Small intestine (tissue), 7 donors: Measurements from ENCODE around the gene WDR45B. TPM values are rescaled to one million over a fixed set of nuclear protein-coding genes. Genes with fewer than 3 reads are reported as not detected.

ENCODE experiments used
- DNase-seq, 2 donors: peaks; one replicate each; pipeline versions ENCODE4 v3.0.0 to v3.0.0-alpha.2; 2013
- FAIRE-seq: peaks from 2 replicates; lab custom pipeline; 2012; peaks lifted over from hg19 to GRCh38; lab: Jason Lieb, UNC
- H3K27ac ChIP-seq, 3 donors: one replicate each; pipeline ENCODE4 v1.5.1; 2013; ENCODE audit warnings: low read length in 2 of 3, mild to moderate bottlenecking in 2 of 3, control low read depth in 1 of 3, inconsistent platforms in 1 of 3, low read depth in 1 of 3, moderate library complexity in 1 of 3
- H3K27me3 ChIP-seq, 3 donors: one replicate each; pipeline ENCODE4 v1.6.1; 2013; ENCODE audit warnings: low read length in 3 of 3, inconsistent platforms in 1 of 3; ENCODE audit not compliant: control insufficient read depth in 3 of 3, insufficient read depth in 3 of 3
- H3K36me3 ChIP-seq, 3 donors: one replicate each; pipeline ENCODE4 v1.6.1; 2013; ENCODE audit warnings: low read length in 3 of 3, inconsistent platforms in 1 of 3, low read depth in 1 of 3, mild to moderate bottlenecking in 1 of 3, moderate library complexity in 1 of 3; ENCODE audit not compliant: control insufficient read depth in 3 of 3, insufficient read depth in 2 of 3
- H3K4me1 ChIP-seq, 3 donors: one replicate each; pipeline ENCODE4 v1.6.1; 2013; ENCODE audit warnings: low read length in 2 of 3, inconsistent platforms in 1 of 3, low read depth in 1 of 3, mild to moderate bottlenecking in 1 of 3, moderate library complexity in 1 of 3; ENCODE audit not compliant: control insufficient read depth in 3 of 3, insufficient read depth in 2 of 3
- H3K4me3 ChIP-seq, 3 donors: one replicate each; pipeline ENCODE4 v1.5.1; 2013; ENCODE audit warnings: low read length in 3 of 3, control low read depth in 1 of 3, inconsistent platforms in 1 of 3, low read depth in 1 of 3, mild to moderate bottlenecking in 1 of 3, moderate library complexity in 1 of 3
- H3K9me3 ChIP-seq, 2 donors: one replicate each; pipeline ENCODE4 v1.6.1; 2013; ENCODE audit warnings: low read depth in 1 of 2, low read length in 1 of 2; ENCODE audit not compliant: control insufficient read depth in 2 of 2, insufficient read depth in 1 of 2
- WGBS, 3 donors: extraction: QIAGEN DNeasy Blood & Tissue Kit; methylation state at CpG; one replicate each; pipeline ENCODE4 v1.1.7; 2013; 5-methylcytosine and 5-hydroxymethylcytosine counted together
- polyA plus RNA-seq, 4 donors: library from polyadenylated mRNA; stranded (reverse) in 3 of 4; unstranded in 1 of 4; fragments of 200-250 nt in 3 of 4; fragments of 120-200 nt in 1 of 4; gene quantifications; one replicate each; pipeline versions ENCODE4 v1.2.1 to v1.2.3, GENCODE V29; 2013
- donor health status: healthy with polysubstance abuse.
- donor health status: control.
- donor health status: control.
- donor health status: Bipolar disorder and iron deficiency.
- donor health status: healthy.

The WDR45B gene
- polyA plus RNA-seq, 4 donors = 60.4 to 69.7 (median 66.3) TPM

- 85 to 94% (median 90%) methylated on average over 15 of the region's 15 CpGs for WGBS, 3 donors
- no peak for FAIRE-seq
These were observed 24.5 kb downstream of the WDR45B start for GRCh38 chr17:82623707-82624106.

GRCh38 chr17:82619641-82620040 lies 28.6 kb downstream of the WDR45B start:
- no peaks in the 10 kb centered on the region for H3K4me1 ChIP-seq
- H3K36me3 ChIP-seq = peaks cover 26 to 82% (median 27%) of the 10 kb centered on the region in 3 donors
- H3K9me3 ChIP-seq = no peaks in the 10 kb centered on the region
- H3K4me3 ChIP-seq = no peak overlapping the region
- DNase-seq = no peak
- 82 to 95% (median 92%) methylated on average over 9 to 10 of the region's 10 CpGs for WGBS, 3 donors
- FAIRE-seq = no peak
- no peak overlapping the region for H3K27ac ChIP-seq
- H3K27me3 ChIP-seq = no peaks in the 10 kb centered on the region

More at GRCh38 chr17:82623707-82624106, 24.5 kb downstream of the WDR45B start:
- no peak for DNase-seq
- H3K27me3 ChIP-seq = no peaks in the 10 kb centered on the region
- H3K27ac ChIP-seq = no peak overlapping the region
- H3K4me1 ChIP-seq = no peaks in the 10 kb centered on the region
- H3K4me3 ChIP-seq = no peak overlapping the region
- no peaks in the 10 kb centered on the region for H3K9me3 ChIP-seq
- peaks cover 11 to 84% (median 17%) of the 10 kb centered on the region in 3 donors for H3K36me3 ChIP-seq

GRCh38 chr17:82619211-82619610 lies 29.0 kb downstream of the WDR45B start:
- WGBS, 3 donors = 91 to 94% (median 92%) methylated on average over 7 of the region's 7 CpGs
- H3K9me3 ChIP-seq = no peaks in the 10 kb centered on the region
- H3K27me3 ChIP-seq = no peaks in the 10 kb centered on the region
- H3K36me3 ChIP-seq = peaks cover 26 to 79% (median 26%) of the 10 kb centered on the region in 3 donors
- FAIRE-seq (no peak), DNase-seq (no peak)
- H3K4me1 ChIP-seq = no peaks in the 10 kb centered on the region
- H3K27ac ChIP-seq = no peak overlapping the region
- no peak overlapping the region for H3K4me3 ChIP-seq

- DNase-seq (no peak), FAIRE-seq (no peak)
- H3K4me1 ChIP-seq = no peaks in the 10 kb centered on the region
- no peak overlapping the region for H3K4me3 ChIP-seq
- no peaks in the 10 kb centered on the region for H3K27me3 ChIP-seq
- H3K27ac ChIP-seq = no peak overlapping the region
- peaks cover 23 to 79% (median 24%) of the 10 kb centered on the region in 3 donors for H3K36me3 ChIP-seq
- no peaks in the 10 kb centered on the region for H3K9me3 ChIP-seq
- WGBS, 3 donors = 88 to 89% (median 88%) methylated on average over 22 of the region's 22 CpGs
These were observed 32.1 kb downstream of the WDR45B start for GRCh38 chr17:82616021-82616711.

DNA sequence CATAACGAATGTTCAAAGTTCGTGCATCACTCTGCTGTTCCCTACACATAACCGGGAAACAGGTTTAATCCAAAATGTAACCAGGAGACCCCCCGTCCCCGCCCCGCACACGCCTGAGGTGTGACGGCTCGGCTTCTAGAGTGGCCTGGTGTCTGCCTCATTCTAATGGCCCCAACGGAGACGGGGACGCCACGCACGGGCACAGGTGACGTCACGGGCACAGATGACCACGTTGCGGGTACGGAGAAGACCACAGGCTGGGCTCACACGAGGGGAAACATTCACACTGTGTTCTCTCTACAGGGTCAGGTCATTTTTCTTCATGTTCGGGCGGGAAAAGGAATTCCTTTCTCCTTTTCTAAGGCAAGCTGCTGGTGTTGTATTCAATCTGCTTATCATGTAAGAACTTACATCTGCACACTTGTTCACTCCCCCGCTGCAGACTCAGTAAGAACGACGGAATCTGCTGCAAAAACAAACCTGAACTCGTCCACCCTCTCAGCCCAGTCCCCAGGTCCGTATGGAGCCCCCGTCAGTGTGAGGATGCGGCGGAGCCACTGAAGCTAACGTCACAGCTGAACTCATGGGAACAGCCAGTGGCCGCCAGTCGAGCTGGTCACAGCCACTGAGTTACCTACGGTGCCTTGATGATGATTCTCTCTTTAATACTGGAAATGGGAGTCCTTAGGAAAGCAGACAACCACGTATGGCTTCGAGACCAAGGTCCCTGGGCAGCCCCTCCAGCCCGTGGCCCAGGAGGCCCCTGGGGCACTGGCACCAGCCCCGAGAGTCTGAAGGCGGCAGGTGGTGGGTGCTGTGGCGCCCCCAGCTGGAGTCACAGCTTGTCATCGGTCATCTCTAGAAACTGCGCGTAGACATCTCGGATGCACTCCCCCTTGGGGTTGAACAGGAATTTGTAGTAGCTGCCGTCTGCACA lies 32.9 kb downstream of the WDR45B start:
- DNase-seq = no peak
- H3K9me3 ChIP-seq = no peaks in the 10 kb centered on the region
- H3K27ac ChIP-seq = no peak overlapping the region
- 92 to 93% (median 93%) methylated on average over 45 of the region's 45 CpGs for WGBS, 3 donors
- H3K36me3 ChIP-seq = peaks cover 23 to 84% (median 24%) of the 10 kb centered on the region in 3 donors
- H3K4me1 ChIP-seq = no peaks in the 10 kb centered on the region
- H3K27me3 ChIP-seq = no peaks in the 10 kb centered on the region
- H3K4me3 ChIP-seq = no peak overlapping the region
- FAIRE-seq = no peak

- DNase-seq (no peak), FAIRE-seq (no peak)
- Histone ChIP-seq H3K9me3 (no peaks in the 10 kb centered on the region), H3K27ac (no peak overlapping the region), H3K27me3 (no peaks in the 10 kb centered on the region), H3K4me3 (no peak overlapping the region), H3K36me3 (peaks cover 18 to 78% (median 24%) of the 10 kb centered on the region in 3 donors), H3K4me1 (no peaks in the 10 kb centered on the region)
- 82 to 96% (median 92%) methylated on average over 7 to 21 of the region's 22 CpGs for WGBS, 3 donors
These were observed 34.1 kb downstream of the WDR45B start for GRCh38 chr17:82614095-82614631.

DNA sequence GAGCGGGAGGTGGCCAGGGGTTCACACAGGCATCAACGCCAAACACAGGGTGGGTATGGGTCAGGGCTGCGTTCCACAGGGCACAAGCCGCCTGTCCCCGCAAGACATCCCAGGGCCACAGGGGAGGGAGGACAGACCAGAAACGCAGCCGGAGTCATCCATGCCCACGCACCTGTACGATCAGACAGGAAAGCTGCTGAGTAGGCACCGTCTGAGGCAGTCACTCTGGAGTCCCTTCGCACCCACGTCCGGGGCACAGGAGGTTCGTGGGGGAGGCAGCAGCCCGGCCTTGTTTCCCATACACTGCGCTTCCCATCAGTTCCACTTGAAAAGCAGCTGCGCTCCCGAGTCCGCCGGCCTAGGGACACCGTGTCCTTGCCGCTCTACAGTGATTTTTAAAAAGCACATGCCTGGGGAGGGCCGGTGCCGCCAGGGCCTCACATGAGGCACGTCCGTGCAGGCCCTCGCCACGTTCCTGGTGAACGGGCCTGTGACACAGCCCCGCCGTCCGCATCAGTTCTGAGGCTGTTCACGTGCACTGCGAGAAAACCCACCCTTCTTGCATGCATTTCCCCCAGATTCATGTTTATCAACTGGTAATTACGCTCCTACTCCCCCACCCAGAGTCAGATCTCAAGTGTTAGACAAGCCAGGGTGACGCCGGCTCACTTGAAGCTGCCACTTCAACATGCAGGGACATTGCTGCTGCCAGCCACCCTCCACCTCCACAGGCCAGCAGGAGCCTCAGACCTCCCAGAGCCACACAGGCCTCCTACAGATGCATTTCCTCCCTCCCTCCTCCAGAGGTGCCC lies 34.8 kb downstream of the WDR45B start:
- FAIRE-seq (no peak), DNase-seq (no peak)
- peaks cover 19 to 77% (median 24%) of the 10 kb centered on the region in 3 donors for H3K36me3 ChIP-seq
- 91 to 92% (median 92%) methylated on average over 37 of the region's 37 CpGs for WGBS, 3 donors
- H3K27me3 ChIP-seq = no peaks in the 10 kb centered on the region
- no peaks in the 10 kb centered on the region for H3K9me3 ChIP-seq
- H3K27ac ChIP-seq = no peak overlapping the region
- no peaks in the 10 kb centered on the region for H3K4me1 ChIP-seq
- H3K4me3 ChIP-seq = no peak overlapping the region
